ENCODE results near the gene SPINK5.

The SPINK5 gene

GRCh38 chr5:148163345-148163744 lies 99.6 kb downstream of the SPINK5 start:
- no peak overlapping the region for H3K4me3 ChIP-seq (ENCODE audit: low read length)
- DNase-seq (ENCODE audit: low read depth, low spot score): no peak

- no peak overlapping the region for H3K4me3 ChIP-seq (ENCODE audit: low read length)
- no peak for DNase-seq (ENCODE audit: low read depth, low spot score)
Observed at GRCh38 chr5:148166550-148167283, 102.9 kb downstream of the SPINK5 start.

GRCh38 chr5:148168246-148168645 lies 104.5 kb downstream of the SPINK5 start, which contains the start of gene SPINK14:
TSS of gene SPINK14 (plus strand) at chr5:148168546. CDS start at chr5:148169733, 1,187 bp downstream.
- H3K4me3 ChIP-seq (ENCODE audit: low read length): no peak within 1 kb of the TSS
- no peak for DNase-seq (ENCODE audit: low read depth, low spot score)

GRCh38 chr5:148172377-148172776 lies 108.6 kb downstream of the SPINK5 start:
- no peak overlapping the region for H3K4me3 ChIP-seq (ENCODE audit: low read length)
- DNase-seq (ENCODE audit: low read depth, low spot score): no peak

GRCh38 chr5:148176480-148176879 lies 112.7 kb downstream of the SPINK5 start:
- DNase-seq (ENCODE audit: low read depth, low spot score): no peak
- no peak overlapping the region for H3K4me3 ChIP-seq (ENCODE audit: low read length)

- no peak for DNase-seq (ENCODE audit: low read depth, low spot score)
- no peak overlapping the region for H3K4me3 ChIP-seq (ENCODE audit: low read length)
Observed at GRCh38 chr5:148177207-148177606, 113.4 kb downstream of the SPINK5 start.

GRCh38 chr5:148179234-148179824 lies 115.5 kb downstream of the SPINK5 start:
- no peak overlapping the region for H3K4me3 ChIP-seq (ENCODE audit: low read length)
- peak; percentile 57 for DNase-seq (ENCODE audit: low read depth, low spot score)

GRCh38 chr5:148186248-148187003 lies 122.6 kb downstream of the SPINK5 start:
- DNase-seq (ENCODE audit: low read depth, low spot score): no peak
- H3K4me3 ChIP-seq (ENCODE audit: low read length): no peak overlapping the region
